Common myeloid progenitor, CD34-positive (primary cell): Measurements from ENCODE around the gene EFCAB12.
"Not testable (repeated sequence)": the region's sequence is repeated elsewhere in the genome, so short reads cannot be mapped to it uniquely, and the experiment has no call there.

Experiments
- CTCF ChIA-PET: fragments of 350-600 bp; sonication (Branson Sonifier 250); formaldehyde crosslinking; loops from one replicate; lab custom pipeline; 2021; ENCODE audit warnings: antibody characterized with exemption; lab: Charles Lee
- POLR2A ChIA-PET: fragments of 350-600 bp; sonication (Branson Sonifier 250); formaldehyde crosslinking; loops from one replicate; lab custom pipeline; 2021; ENCODE audit warnings: antibody characterized with exemption; lab: Charles Lee
- DNase-seq, 3 donors: peaks; one replicate each; pipeline versions ENCODE4 v3.0.0 to v3.0.0-alpha.2; 2013
- H3K27ac ChIP-seq, 2 experiments: 1 replicate in 1 of 2; 2 replicates in 1 of 2; pipeline ENCODE4 v1.7.0; 2013; ENCODE audit warnings: inconsistent platforms in 2 of 2, low read length in 2 of 2, mild to moderate bottlenecking in 2 of 2, low read depth in 1 of 2, moderate library complexity in 1 of 2; ENCODE audit not compliant: severe bottlenecking in 2 of 2, insufficient read depth in 1 of 2, poor library complexity in 1 of 2
- H3K27me3 ChIP-seq, 5 experiments: replicated peaks in 2 of 5; 1 replicate in 3 of 5; 2 replicates in 2 of 5; pipeline versions ENCODE4 v1.6.1 to v1.7.0; 2013; ENCODE audit warnings: low read length in 4 of 5, mild to moderate bottlenecking in 2 of 5, moderate library complexity in 2 of 5, inconsistent platforms in 1 of 5; ENCODE audit not compliant: insufficient read depth in 5 of 5, control insufficient read depth in 4 of 5
- H3K36me3 ChIP-seq, 4 experiments: 1 replicate in 2 of 4; 2 replicates in 2 of 4; pipeline versions ENCODE4 v1.6.1 to v1.7.0; 2013; ENCODE audit warnings: low read length in 3 of 4, control low read depth in 1 of 4, mild to moderate bottlenecking in 1 of 4; ENCODE audit not compliant: control insufficient read depth in 4 of 4, insufficient read depth in 4 of 4
- H3K4me1 ChIP-seq, 4 experiments: 1 replicate in 3 of 4; 2 replicates in 1 of 4; pipeline versions ENCODE4 v1.6.1 to v1.7.1; 2013; ENCODE audit warnings: low read length in 3 of 4, mild to moderate bottlenecking in 3 of 4, control low read depth in 1 of 4, inconsistent platforms in 1 of 4, moderate library complexity in 1 of 4; ENCODE audit not compliant: control insufficient read depth in 4 of 4, insufficient read depth in 4 of 4; ENCODE audit errors: control extremely low read depth in 1 of 4
- H3K4me3 ChIP-seq, 7 experiments: 1 replicate in 4 of 7; 2 replicates in 3 of 7; pipeline versions ENCODE4 v1.5.1 to v1.7.0; 2013; ENCODE audit warnings: mild to moderate bottlenecking in 7 of 7, low read length in 6 of 7, moderate library complexity in 6 of 7, inconsistent platforms in 2 of 7, low read depth in 2 of 7, control low read depth in 1 of 7; ENCODE audit not compliant: insufficient read depth in 4 of 7, control insufficient read depth in 1 of 7; ENCODE audit errors: extremely low read depth in 1 of 7
- H3K9me3 ChIP-seq, 5 experiments: 1 replicate in 4 of 5; 2 replicates in 1 of 5; pipeline versions ENCODE4 v1.6.1 to v1.7.1; 2013; ENCODE audit warnings: low read length in 4 of 5, mild to moderate bottlenecking in 2 of 5, inconsistent platforms in 1 of 5, low read depth in 1 of 5, moderate library complexity in 1 of 5; ENCODE audit not compliant: control insufficient read depth in 4 of 5, insufficient read depth in 2 of 5; ENCODE audit errors: control extremely low read depth in 1 of 5
- WGBS: methylation state at CpG from one replicate; pipeline ENCODE4 v1.1.5; 2013; ENCODE audit not compliant: insufficient coverage; 5-methylcytosine and 5-hydroxymethylcytosine counted together

EFCAB12 gene

GRCh38 chr3:129392106-129392887 is 36.1 kb downstream of the EFCAB12 start:
- H3K4me1 ChIP-seq, H3K4me3 ChIP-seq, POLR2A ChIA-PET, DNase-seq, H3K27ac ChIP-seq, H3K27me3 ChIP-seq, CTCF ChIA-PET, H3K9me3 ChIP-seq: not testable (repeated sequence)
- 100% methylated on average over 3 of the region's 8 CpGs for WGBS
- H3K36me3 ChIP-seq, result peaks cover 10 to 79% (median 51%) of the 10 kb centered on the region in 4 experiments

GRCh38 chr3:129391583-129391982 is 36.9 kb downstream of the EFCAB12 start:
- DNase-seq, H3K4me3 ChIP-seq, H3K4me1 ChIP-seq, H3K27ac ChIP-seq, H3K9me3 ChIP-seq, POLR2A ChIA-PET, H3K27me3 ChIP-seq, CTCF ChIA-PET: not testable (repeated sequence)
- WGBS, result 100% methylated on average over 1 of the region's 4 CpGs
- H3K36me3 ChIP-seq, result peaks cover 10 to 81% (median 48%) of the 10 kb centered on the region in 4 experiments

GRCh38 chr3:129389572-129389937 is 38.9 kb downstream of the EFCAB12 start:
- Histone ChIP-seq H3K4me1 (no peaks in the 10 kb centered on the region), H3K27me3 (no peaks in the 10 kb centered on the region), H3K36me3 (peaks cover 7 to 64% (median 36%) of the 10 kb centered on the region in 4 experiments), H3K9me3 (no peaks in the 10 kb centered on the region), H3K27ac (no peak overlapping the region), H3K4me3 (no peak overlapping the region)
- WGBS, result 100% methylated on average over 1 of the region's 3 CpGs
- no peak for DNase-seq
- CTCF ChIA-PET, result no interaction called here
- POLR2A ChIA-PET, result no interaction called here

GRCh38 chr3:129388791-129389571 is 39.5 kb downstream of the EFCAB12 start:
- peaks cover 7 to 61% (median 35%) of the 10 kb centered on the region in 4 experiments for H3K36me3 ChIP-seq
- H3K9me3 ChIP-seq, CTCF ChIA-PET, DNase-seq, H3K4me1 ChIP-seq, H3K27me3 ChIP-seq, POLR2A ChIA-PET, H3K4me3 ChIP-seq, H3K27ac ChIP-seq: not testable (repeated sequence)
- WGBS, result 100% methylated on average over 2 of the region's 8 CpGs

GRCh38 chr3:129387487-129387886 is 40.9 kb downstream of the EFCAB12 start:
- ChIA-PET CTCF (interaction anchor here (1.5 to 2.9 kb wide), 3 partner anchors 8 to 18 kb away, joined by 3 to 8 read pairs (median 7); no protein-coding TSS in a partner anchor), POLR2A (no interaction called here)
- Histone ChIP-seq H3K4me3 (no peak overlapping the region), H3K36me3 (peaks cover 5 to 52% (median 31%) of the 10 kb centered on the region in 4 experiments), H3K9me3 (no peaks in the 10 kb centered on the region), H3K27ac (no peak overlapping the region), H3K27me3 (no peaks in the 10 kb centered on the region), H3K4me1 (no peaks in the 10 kb centered on the region)
- DNase-seq, result no peak
- WGBS, result 99% methylated on average over 5 of the region's 5 CpGs

GRCh38 chr3:129386984-129387383 is 41.5 kb downstream of the EFCAB12 start:
- ChIA-PET CTCF (interaction anchor here (0.7 to 2.9 kb wide), 4 partner anchors 8 to 18 kb away, joined by 3 to 8 read pairs (median 5); no protein-coding TSS in a partner anchor), POLR2A (no interaction called here)
- no peaks in the 10 kb centered on the region for H3K4me1 ChIP-seq
- DNase-seq, result no peak
- no peaks in the 10 kb centered on the region for H3K9me3 ChIP-seq
- H3K4me3 ChIP-seq, result no peak overlapping the region
- no peak overlapping the region for H3K27ac ChIP-seq
- peaks cover 5 to 48% (median 31%) of the 10 kb centered on the region in 4 experiments for H3K36me3 ChIP-seq
- H3K27me3 ChIP-seq, result no peaks in the 10 kb centered on the region
- WGBS, result 97% methylated on average over 10 of the region's 10 CpGs
